Panc1 (cell line): Measurements from ENCODE around the gene COMMD1. TPM values are rescaled to one million over a fixed set of nuclear protein-coding genes. Genes with fewer than 3 reads are reported as not detected.

Experiments used
- ATAC-seq: fragments of 200-7000 bp; cut with Tn5 transposase; 2 replicates; pipeline ENCODE4 v1.9.1; 2020; ENCODE audit warnings: mild to moderate bottlenecking, moderate library complexity
- BruUV-seq: library from RNA; stranded (reverse); fragments of 400-500 nt; replicated peaks from 2 replicates; lab custom pipeline; 2021; lab: Mats Ljungman, UMichigan
- CTCF ChIA-PET: fragments of 300-600 bp; sonication (Branson Sonifier 250); formaldehyde crosslinking; loops from one replicate; lab custom pipeline; 2022; ENCODE audit warnings: antibody characterized with exemption; lab: Charles Lee
- POLR2A ChIA-PET: fragments of 300-600 bp; sonication (Branson Sonifier 250); formaldehyde crosslinking; loops from one replicate; lab custom pipeline; 2022; ENCODE audit warnings: antibody characterized with exemption; lab: Charles Lee
- DNase-seq: peaks from one replicate; pipeline ENCODE4 v3.0.0-alpha.2; 2010; ENCODE audit warnings: low read depth, low spot score
- H3K27ac ChIP-seq: 2 replicates; pipeline ENCODE4 v1.5.1; 2011; ENCODE audit warnings: mild to moderate bottlenecking, low read length, inconsistent platforms
- H3K27me3 ChIP-seq: fragments of 200-500 bp; sonication (Bioruptor generic); 2 replicates; pipeline ENCODE4 v1.6.0; 2014; ENCODE audit warnings: low read length, inconsistent platforms; ENCODE audit not compliant: control insufficient read depth, insufficient read depth
- H3K36me3 ChIP-seq: fragments of 200-500 bp; sonication (Bioruptor generic); 2 replicates; pipeline ENCODE4 v1.5.1; 2014; ENCODE audit warnings: inconsistent platforms, mild to moderate bottlenecking, low read length, moderate library complexity; ENCODE audit not compliant: control insufficient read depth, insufficient read depth
- H3K4me1 ChIP-seq: 2 replicates; pipeline ENCODE4 v1.5.1; 2011; ENCODE audit warnings: inconsistent platforms, mild to moderate bottlenecking, low read length, moderate library complexity; ENCODE audit not compliant: control insufficient read depth, insufficient read depth
- H3K4me3 ChIP-seq, 2 experiments: 2 replicates each; pipeline ENCODE4 v1.5.1; 2011 to 2012; ENCODE audit warnings: low read depth in 2 of 2, low read length in 2 of 2, mild to moderate bottlenecking in 2 of 2, inconsistent platforms in 1 of 2, moderate library complexity in 1 of 2
- H3K9me3 ChIP-seq: fragments of 200-500 bp; sonication (Bioruptor generic); 2 replicates; pipeline ENCODE4 v1.5.1; 2014; ENCODE audit warnings: low read depth, mild to moderate bottlenecking, inconsistent platforms, low read length, moderate library complexity; ENCODE audit not compliant: control insufficient read depth, insufficient read depth
- CTCF ChIP-seq: fragments of 450-650 bp; IDR thresholded peaks from 2 replicates; pipeline ENCODE4 v1.5.1; 2017; ENCODE audit warnings: mild to moderate bottlenecking
- POLR2AphosphoS5 ChIP-seq: IDR thresholded peaks from 2 replicates; pipeline ENCODE4 v1.6.1; 2012; ENCODE audit warnings: mild to moderate bottlenecking, low read depth, low read length, moderate library complexity
- REST ChIP-seq, 2 experiments: IDR thresholded peaks; 2 replicates each; pipeline ENCODE4 v1.6.1; 2011 to 2012; ENCODE audit warnings: low read depth in 2 of 2, control low read depth in 1 of 2, low read length in 1 of 2, mild to moderate bottlenecking in 1 of 2, moderate library complexity in 1 of 2; ENCODE audit not compliant: insufficient read depth in 1 of 2
- SIN3A ChIP-seq: IDR thresholded peaks from 2 replicates; pipeline ENCODE4 v1.6.1; 2012; ENCODE audit warnings: low read depth, mild to moderate bottlenecking, low read length, moderate library complexity, borderline replicate concordance; ENCODE audit not compliant: insufficient read depth
- TCF7L2 ChIP-seq: IDR thresholded peaks from 2 replicates; pipeline ENCODE4 v1.6.1; 2011; ENCODE audit warnings: mild to moderate bottlenecking, low read depth, low read length, inconsistent platforms
- in situ Hi-C: cut with HindIII; loops from 2 replicates; pipeline ENCODE4 v1.10.0; 2016; ENCODE audit warnings: low sequenced_read_pairs, low pct_unique_long_range_greater_than_20kb
- intact Hi-C: fragments of 100-400 bp; cut with micrococcal nuclease; formaldehyde crosslinking; loops from one replicate; pipeline ENCODE4 v1.10.0; 2022; ENCODE audit not compliant: unreplicated experiment
- total RNA-seq: library from RNA; stranded (reverse); gene quantifications from one replicate; pipeline ENCODE4 v1.2.1, GENCODE V29; 2021; ENCODE audit not compliant: unreplicated experiment

The COMMD1 gene
- total RNA-seq, 1 experiment from 2014 or later, result 40.3 TPM

- ChIA-PET CTCF (no interaction called here), POLR2A (no interaction called here)
- intact Hi-C loops (no loop called here), in situ Hi-C loops (no loop called here)
- BruUV-seq, result no TSS peak
- no peak overlapping the region for H3K4me3 ChIP-seq
- H3K36me3 ChIP-seq, result no peaks in the 10 kb centered on the region
- TF ChIP-seq POLR2AphosphoS5 (no peak), CTCF (no peak), REST (IDR thresholded peaks at IDR 0.05; ENCODE audit: insufficient read depth in 1 of 2, low read depth in 2 of 2, low read length in 1 of 2) (no peak), TCF7L2 (no peak), SIN3A (no peak)
- H3K27ac ChIP-seq, result no peak overlapping the region
- H3K4me1 ChIP-seq, result peaks cover 13% of the 10 kb centered on the region
- no peak for DNase-seq
- ATAC-seq, result no peak
- H3K27me3 ChIP-seq, result no peaks in the 10 kb centered on the region
- no peaks in the 10 kb centered on the region for H3K9me3 ChIP-seq
Measured at GRCh38 chr2:61943251-61943650, 37.8 kb downstream of the COMMD1 start.

GRCh38 chr2:61946666-61947065, 41.2 kb downstream of the COMMD1 start:
- DNase-seq (no peak), ATAC-seq (no peak)
- Histone ChIP-seq H3K4me3 (no peak overlapping the region), H3K27ac (peak overlapping the region; percentile 58; the same call in 1 of the 2 replicates), H3K9me3 (no peaks in the 10 kb centered on the region), H3K27me3 (no peaks in the 10 kb centered on the region), H3K4me1 (peaks cover 24% of the 10 kb centered on the region), H3K36me3 (no peaks in the 10 kb centered on the region)
- no TSS peak for BruUV-seq
- TF ChIP-seq TCF7L2 (peak; percentile 64), REST (IDR thresholded peaks at IDR 0.05; ENCODE audit: insufficient read depth in 1 of 2, low read depth in 2 of 2, low read length in 1 of 2) (no peak)
- CTCF ChIA-PET, result no interaction called here
- intact Hi-C loops (no loop called here), in situ Hi-C loops (no loop called here)
- POLR2A ChIA-PET, result no interaction called here
